Measurements from ENCODE around the gene EYA2.

EYA2 gene

GRCh38 chr20:47057661-47058060, 163.0 kb downstream of the EYA2 start:
- H3K4me3 ChIP-seq (ENCODE audit: low read length): no peak overlapping the region
- TF ChIP-seq, protein P1, sequence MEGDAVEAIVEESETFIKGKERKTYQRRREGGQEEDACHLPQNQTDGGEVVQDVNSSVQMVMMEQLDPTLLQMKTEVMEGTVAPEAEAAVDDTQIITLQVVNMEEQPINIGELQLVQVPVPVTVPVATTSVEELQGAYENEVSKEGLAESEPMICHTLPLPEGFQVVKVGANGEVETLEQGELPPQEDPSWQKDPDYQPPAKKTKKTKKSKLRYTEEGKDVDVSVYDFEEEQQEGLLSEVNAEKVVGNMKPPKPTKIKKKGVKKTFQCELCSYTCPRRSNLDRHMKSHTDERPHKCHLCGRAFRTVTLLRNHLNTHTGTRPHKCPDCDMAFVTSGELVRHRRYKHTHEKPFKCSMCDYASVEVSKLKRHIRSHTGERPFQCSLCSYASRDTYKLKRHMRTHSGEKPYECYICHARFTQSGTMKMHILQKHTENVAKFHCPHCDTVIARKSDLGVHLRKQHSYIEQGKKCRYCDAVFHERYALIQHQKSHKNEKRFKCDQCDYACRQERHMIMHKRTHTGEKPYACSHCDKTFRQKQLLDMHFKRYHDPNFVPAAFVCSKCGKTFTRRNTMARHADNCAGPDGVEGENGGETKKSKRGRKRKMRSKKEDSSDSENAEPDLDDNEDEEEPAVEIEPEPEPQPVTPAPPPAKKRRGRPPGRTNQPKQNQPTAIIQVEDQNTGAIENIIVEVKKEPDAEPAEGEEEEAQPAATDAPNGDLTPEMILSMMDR (IDR thresholded peaks at IDR 0.05; ENCODE audit: insufficient read depth, low read depth, low read length, missing control alignments): no peak
- no peak for DNase-seq (ENCODE audit: low read depth)

DNA sequence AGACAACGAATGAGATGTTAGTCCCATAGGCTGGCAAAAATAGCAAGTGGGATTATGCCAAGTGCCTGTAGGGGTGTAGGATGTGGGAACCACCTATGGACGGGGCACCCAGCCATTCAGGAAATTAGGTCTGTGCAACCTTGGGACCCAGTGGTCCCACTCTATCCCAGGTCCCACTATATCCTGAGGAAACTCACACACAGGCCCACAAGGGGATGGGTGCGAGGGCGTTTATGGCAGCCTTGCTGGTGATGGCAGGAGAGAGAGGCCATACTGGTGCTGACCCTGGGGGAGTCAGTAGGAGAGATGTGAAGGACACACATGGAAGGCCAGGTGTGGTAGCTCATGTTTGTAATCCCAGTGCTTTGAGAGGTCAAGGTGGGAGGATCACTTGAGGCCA, 163.6 kb downstream of the EYA2 start:
- H3K4me3 ChIP-seq (ENCODE audit: low read length): no peak overlapping the region
- DNase-seq (ENCODE audit: low read depth): no peak
- TF ChIP-seq, protein P1 (IDR thresholded peaks at IDR 0.05; ENCODE audit: insufficient read depth, low read depth, low read length, missing control alignments): no peak

GRCh38 chr20:47059536-47059935, 164.9 kb downstream of the EYA2 start:
- TF ChIP-seq, protein P1 (IDR thresholded peaks at IDR 0.05; ENCODE audit: insufficient read depth, low read depth, low read length, missing control alignments): no peak
- peak; percentile 10 for DNase-seq (ENCODE audit: low read depth)
- H3K4me3 ChIP-seq (ENCODE audit: low read length): no peak overlapping the region

GRCh38 chr20:47061549-47061948, 166.9 kb downstream of the EYA2 start:
- no peak overlapping the region for H3K4me3 ChIP-seq (ENCODE audit: low read length)
- TF ChIP-seq, protein P1 (IDR thresholded peaks at IDR 0.05; ENCODE audit: insufficient read depth, low read depth, low read length, missing control alignments): no peak
- DNase-seq (ENCODE audit: low read depth): no peak

DNA sequence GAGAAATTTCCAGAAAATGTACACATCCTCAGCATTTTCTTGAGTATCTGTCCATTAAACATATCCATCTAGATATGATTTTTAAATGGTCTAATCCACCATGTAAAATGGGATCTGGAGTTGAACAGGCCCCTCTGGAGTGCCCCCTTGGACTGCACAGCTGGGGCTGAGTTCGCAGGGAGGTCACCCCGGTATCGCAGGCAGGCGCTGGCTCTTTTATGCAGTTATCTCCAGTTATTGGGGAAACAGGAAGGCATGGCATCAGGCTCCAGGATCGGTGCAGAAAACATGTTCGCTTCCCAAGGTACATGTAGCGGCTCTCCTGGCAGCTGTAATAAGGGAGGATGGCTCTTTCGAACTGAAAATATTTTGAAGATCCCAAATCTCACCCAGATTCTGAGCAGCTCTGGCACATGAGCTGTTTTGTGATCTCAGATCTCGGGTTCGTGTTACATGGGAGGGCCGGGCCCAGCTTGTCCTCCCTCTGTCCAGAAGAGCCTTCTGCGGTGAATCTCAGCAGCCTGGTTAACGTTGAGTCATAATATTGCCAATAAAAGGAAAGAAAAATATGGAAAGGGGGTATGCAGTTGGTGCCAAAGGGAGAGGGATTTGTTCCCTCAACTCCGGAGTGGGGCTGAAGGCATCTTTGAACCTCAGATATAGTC, 167.7 kb downstream of the EYA2 start:
- TF ChIP-seq, protein P1 (IDR thresholded peaks at IDR 0.05; ENCODE audit: insufficient read depth, low read depth, low read length, missing control alignments): no peak
- H3K4me3 ChIP-seq (ENCODE audit: low read length): no peak overlapping the region
- DNase-seq (ENCODE audit: low read depth): no peak

DNA sequence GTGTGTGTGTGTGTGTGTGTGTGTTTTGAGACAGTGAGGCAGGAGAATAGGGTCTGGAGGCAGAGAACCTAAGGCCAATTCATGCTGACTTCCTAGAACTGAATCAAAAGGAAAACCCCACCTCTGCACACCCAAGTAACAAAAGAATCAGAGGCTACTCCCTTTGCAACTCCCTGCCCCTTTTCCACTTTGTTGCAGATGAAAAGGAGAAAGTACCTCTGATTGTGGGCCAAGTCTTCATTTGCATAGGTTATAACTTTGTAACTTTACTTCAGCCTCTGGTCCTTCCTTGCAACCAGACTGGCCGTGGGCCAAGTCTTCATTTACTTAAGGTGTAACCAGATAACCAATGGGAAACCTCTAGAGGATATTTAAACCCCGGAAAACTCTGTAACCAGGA, 168.8 kb downstream of the EYA2 start:
- TF ChIP-seq, protein P1 (IDR thresholded peaks at IDR 0.05; ENCODE audit: insufficient read depth, low read depth, low read length, missing control alignments): no peak
- DNase-seq (ENCODE audit: low read depth): no peak

GRCh38 chr20:47063808-47064207, 169.2 kb downstream of the EYA2 start:
- H3K4me3 ChIP-seq (ENCODE audit: low read length): no peak overlapping the region
- DNase-seq (ENCODE audit: low read depth): no peak
- TF ChIP-seq, protein P1 (IDR thresholded peaks at IDR 0.05; ENCODE audit: insufficient read depth, low read depth, low read length, missing control alignments): no peak

More for the DNA sequence above, 168.8 kb downstream of the EYA2 start:
- no peak overlapping the region for H3K4me3 ChIP-seq (ENCODE audit: low read length)

All from epithelial cell of esophagus (primary cell).